Measurements from ENCODE around the gene CLDN16. TPM values are rescaled to one million over a fixed set of nuclear protein-coding genes. Genes with fewer than 3 reads are reported as not detected.

Gene CLDN16
- total RNA-seq, 1 donor from 2014 or later = 0.74 TPM

DNA sequence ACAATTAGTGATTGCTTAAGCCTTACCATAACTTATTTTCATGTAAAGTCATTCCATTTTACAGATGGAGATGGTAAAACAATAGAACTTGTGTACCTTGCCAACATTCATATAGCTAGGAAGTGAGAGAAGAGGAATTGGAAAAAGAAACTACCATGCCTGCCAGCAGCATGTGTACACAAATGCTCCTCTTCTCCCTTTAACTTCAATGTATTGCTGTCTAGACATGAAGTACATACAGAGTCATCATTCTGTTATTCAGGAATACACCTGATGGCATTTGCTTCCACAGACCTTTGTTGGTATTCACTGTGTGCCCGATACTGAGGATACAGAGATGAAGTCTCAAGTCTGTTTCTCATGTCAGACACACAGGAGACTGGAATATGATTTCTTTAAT, 68.8 kb downstream of the CLDN16 start:
- ATAC-seq (no peak), DNase-seq (no peak)
- Histone ChIP-seq H3K27ac (no peak overlapping the region), H3K27me3 (ENCODE audit: low read depth) (no peaks in the 10 kb centered on the region), H3K9me3 (no peaks in the 10 kb centered on the region), H3K36me3 (no peaks in the 10 kb centered on the region), H3K4me3 (no peak overlapping the region), H3K4me1 (no peaks in the 10 kb centered on the region)
- TF ChIP-seq, protein P1, sequence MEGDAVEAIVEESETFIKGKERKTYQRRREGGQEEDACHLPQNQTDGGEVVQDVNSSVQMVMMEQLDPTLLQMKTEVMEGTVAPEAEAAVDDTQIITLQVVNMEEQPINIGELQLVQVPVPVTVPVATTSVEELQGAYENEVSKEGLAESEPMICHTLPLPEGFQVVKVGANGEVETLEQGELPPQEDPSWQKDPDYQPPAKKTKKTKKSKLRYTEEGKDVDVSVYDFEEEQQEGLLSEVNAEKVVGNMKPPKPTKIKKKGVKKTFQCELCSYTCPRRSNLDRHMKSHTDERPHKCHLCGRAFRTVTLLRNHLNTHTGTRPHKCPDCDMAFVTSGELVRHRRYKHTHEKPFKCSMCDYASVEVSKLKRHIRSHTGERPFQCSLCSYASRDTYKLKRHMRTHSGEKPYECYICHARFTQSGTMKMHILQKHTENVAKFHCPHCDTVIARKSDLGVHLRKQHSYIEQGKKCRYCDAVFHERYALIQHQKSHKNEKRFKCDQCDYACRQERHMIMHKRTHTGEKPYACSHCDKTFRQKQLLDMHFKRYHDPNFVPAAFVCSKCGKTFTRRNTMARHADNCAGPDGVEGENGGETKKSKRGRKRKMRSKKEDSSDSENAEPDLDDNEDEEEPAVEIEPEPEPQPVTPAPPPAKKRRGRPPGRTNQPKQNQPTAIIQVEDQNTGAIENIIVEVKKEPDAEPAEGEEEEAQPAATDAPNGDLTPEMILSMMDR (IDR thresholded peaks at IDR 0.05) = no peak
- intact Hi-C loops (cut with DNase I) = no loop called here

GRCh38 chr3:190458040-190458439, 70.1 kb downstream of the CLDN16 start:
- Histone ChIP-seq H3K27ac (no peak overlapping the region), H3K9me3 (no peaks in the 10 kb centered on the region), H3K36me3 (no peaks in the 10 kb centered on the region), H3K4me1 (no peaks in the 10 kb centered on the region), H3K4me3 (no peak overlapping the region), H3K27me3 (ENCODE audit: low read depth) (no peaks in the 10 kb centered on the region)
- no peak for ATAC-seq
- no peak for DNase-seq
- TF ChIP-seq, protein P1 (IDR thresholded peaks at IDR 0.05) = no peak
- intact Hi-C loops (cut with DNase I) = no loop called here

Other genes with a start within 250 kb of the CLDN16 start
- gene CLDN1, start 65.7 kb upstream of the CLDN16 start, total RNA-seq = 5.2 TPM
- gene TMEM207, start 61.7 kb downstream of the CLDN16 start, total RNA-seq = not detected
- gene IL1RAP, start 125.9 kb downstream of the CLDN16 start, total RNA-seq = 26.8 TPM

All from lower lobe of right lung (tissue), 2 donors.